Measurements from ENCODE around the gene FOXM1.

The FOXM1 gene

GRCh38 chr12:2923057-2923456 is 46.1 kb upstream of the FOXM1 start:
- ATAC-seq: no peak
- TF ChIP-seq PPARA (CRISPR knock-in tag; IDR thresholded peaks at IDR 0.05; ENCODE audit: borderline replicate concordance): no peak
- no peak for TF ChIP-seq GLIS3 (CRISPR knock-in tag; IDR thresholded peaks at IDR 0.05)
- no peak for TF ChIP-seq BACH2 (CRISPR knock-in tag; IDR thresholded peaks at IDR 0.05; ENCODE audit: borderline replicate concordance)
- TF ChIP-seq ZNF70 (CRISPR knock-in tag; IDR thresholded peaks at IDR 0.05): no peak
- TF ChIP-seq, protein P1, sequence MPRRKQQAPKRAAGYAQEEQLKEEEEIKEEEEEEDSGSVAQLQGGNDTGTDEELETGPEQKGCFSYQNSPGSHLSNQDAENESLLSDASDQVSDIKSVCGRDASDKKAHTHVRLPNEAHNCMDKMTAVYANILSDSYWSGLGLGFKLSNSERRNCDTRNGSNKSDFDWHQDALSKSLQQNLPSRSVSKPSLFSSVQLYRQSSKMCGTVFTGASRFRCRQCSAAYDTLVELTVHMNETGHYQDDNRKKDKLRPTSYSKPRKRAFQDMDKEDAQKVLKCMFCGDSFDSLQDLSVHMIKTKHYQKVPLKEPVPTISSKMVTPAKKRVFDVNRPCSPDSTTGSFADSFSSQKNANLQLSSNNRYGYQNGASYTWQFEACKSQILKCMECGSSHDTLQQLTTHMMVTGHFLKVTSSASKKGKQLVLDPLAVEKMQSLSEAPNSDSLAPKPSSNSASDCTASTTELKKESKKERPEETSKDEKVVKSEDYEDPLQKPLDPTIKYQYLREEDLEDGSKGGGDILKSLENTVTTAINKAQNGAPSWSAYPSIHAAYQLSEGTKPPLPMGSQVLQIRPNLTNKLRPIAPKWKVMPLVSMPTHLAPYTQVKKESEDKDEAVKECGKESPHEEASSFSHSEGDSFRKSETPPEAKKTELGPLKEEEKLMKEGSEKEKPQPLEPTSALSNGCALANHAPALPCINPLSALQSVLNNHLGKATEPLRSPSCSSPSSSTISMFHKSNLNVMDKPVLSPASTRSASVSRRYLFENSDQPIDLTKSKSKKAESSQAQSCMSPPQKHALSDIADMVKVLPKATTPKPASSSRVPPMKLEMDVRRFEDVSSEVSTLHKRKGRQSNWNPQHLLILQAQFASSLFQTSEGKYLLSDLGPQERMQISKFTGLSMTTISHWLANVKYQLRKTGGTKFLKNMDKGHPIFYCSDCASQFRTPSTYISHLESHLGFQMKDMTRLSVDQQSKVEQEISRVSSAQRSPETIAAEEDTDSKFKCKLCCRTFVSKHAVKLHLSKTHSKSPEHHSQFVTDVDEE (CRISPR knock-in tag; IDR thresholded peaks at IDR 0.05): no peak
- no peak for TF ChIP-seq CSDC2 (CRISPR knock-in tag; IDR thresholded peaks at IDR 0.05)

DNA sequence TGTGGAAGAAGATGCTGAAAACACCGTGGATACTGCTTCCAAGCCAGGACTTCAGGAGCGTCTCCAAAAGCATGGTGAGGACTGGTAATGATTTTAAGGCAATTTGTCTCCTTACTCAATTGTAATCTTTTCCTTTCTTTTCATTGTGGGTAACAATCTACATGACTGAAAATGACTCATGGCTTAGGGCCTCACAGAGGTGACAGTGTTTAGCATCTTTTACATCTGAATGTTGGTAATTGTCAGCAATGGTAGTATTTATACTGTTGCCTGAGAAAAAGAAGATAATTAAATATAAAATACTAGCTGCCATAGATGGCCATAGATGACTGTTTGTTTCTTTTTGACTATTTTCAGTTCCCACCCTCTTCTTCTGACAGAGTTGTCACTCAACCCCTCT is 45.4 kb upstream of the FOXM1 start:
- TF ChIP-seq, protein P1 (CRISPR knock-in tag; IDR thresholded peaks at IDR 0.05): no peak
- no peak for TF ChIP-seq ZC3H10 (CRISPR knock-in tag; IDR thresholded peaks at IDR 0.05)
- TF ChIP-seq ZFP30 (CRISPR knock-in tag; IDR thresholded peaks at IDR 0.05): no peak
- TF ChIP-seq RARB (CRISPR knock-in tag; IDR thresholded peaks at IDR 0.05): no peak
- TF ChIP-seq ZNF70 (CRISPR knock-in tag; IDR thresholded peaks at IDR 0.05): no peak
- TF ChIP-seq ZNF565 (CRISPR knock-in tag; conservative IDR thresholded peaks at IDR 0.05; ENCODE audit: low read depth): no peak
- TF ChIP-seq ZNF8 (CRISPR knock-in tag; IDR thresholded peaks at IDR 0.05): no peak
- TF ChIP-seq ISL1 (CRISPR knock-in tag; IDR thresholded peaks at IDR 0.05): no peak
- TF ChIP-seq ARNTL (CRISPR knock-in tag; IDR thresholded peaks at IDR 0.05; ENCODE audit: borderline replicate concordance, low read depth): no peak
- TF ChIP-seq, protein P2, sequence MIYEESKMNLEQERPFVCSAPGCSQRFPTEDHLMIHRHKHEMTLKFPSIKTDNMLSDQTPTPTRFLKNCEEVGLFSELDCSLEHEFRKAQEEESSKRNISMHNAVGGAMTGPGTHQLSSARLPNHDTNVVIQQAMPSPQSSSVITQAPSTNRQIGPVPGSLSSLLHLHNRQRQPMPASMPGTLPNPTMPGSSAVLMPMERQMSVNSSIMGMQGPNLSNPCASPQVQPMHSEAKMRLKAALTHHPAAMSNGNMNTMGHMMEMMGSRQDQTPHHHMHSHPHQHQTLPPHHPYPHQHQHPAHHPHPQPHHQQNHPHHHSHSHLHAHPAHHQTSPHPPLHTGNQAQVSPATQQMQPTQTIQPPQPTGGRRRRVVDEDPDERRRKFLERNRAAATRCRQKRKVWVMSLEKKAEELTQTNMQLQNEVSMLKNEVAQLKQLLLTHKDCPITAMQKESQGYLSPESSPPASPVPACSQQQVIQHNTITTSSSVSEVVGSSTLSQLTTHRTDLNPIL (CRISPR knock-in tag; IDR thresholded peaks at IDR 0.05; ENCODE audit: low read depth): no peak
- TF ChIP-seq CSRNP3 (CRISPR knock-in tag; IDR thresholded peaks at IDR 0.05): no peak
- no peak for TF ChIP-seq ZFP3 (CRISPR knock-in tag; IDR thresholded peaks at IDR 0.05)
- TF ChIP-seq ESRRG (CRISPR knock-in tag; IDR thresholded peaks at IDR 0.05): no peak
- ATAC-seq: no peak

GRCh38 chr12:2919249-2919648 is 42.3 kb upstream of the FOXM1 start:
- no peak for ATAC-seq
- TF ChIP-seq ZFP30 (CRISPR knock-in tag; IDR thresholded peaks at IDR 0.05): no peak
- no peak for TF ChIP-seq PPARA (CRISPR knock-in tag; IDR thresholded peaks at IDR 0.05; ENCODE audit: borderline replicate concordance)
- no peak for TF ChIP-seq ZNF565 (CRISPR knock-in tag; conservative IDR thresholded peaks at IDR 0.05; ENCODE audit: low read depth)
- TF ChIP-seq ARNTL (CRISPR knock-in tag; IDR thresholded peaks at IDR 0.05; ENCODE audit: borderline replicate concordance, low read depth): no peak
- no peak for TF ChIP-seq SNAI2 (CRISPR knock-in tag; IDR thresholded peaks at IDR 0.05)
- no peak for TF ChIP-seq RARB (CRISPR knock-in tag; IDR thresholded peaks at IDR 0.05)
- TF ChIP-seq ESRRG (CRISPR knock-in tag; IDR thresholded peaks at IDR 0.05): no peak
- TF ChIP-seq ZFP3 (CRISPR knock-in tag; IDR thresholded peaks at IDR 0.05): no peak
- TF ChIP-seq ZNF70 (CRISPR knock-in tag; IDR thresholded peaks at IDR 0.05): no peak
- no peak for TF ChIP-seq GLIS3 (CRISPR knock-in tag; IDR thresholded peaks at IDR 0.05)
- TF ChIP-seq, protein P1 (CRISPR knock-in tag; IDR thresholded peaks at IDR 0.05): no peak
- TF ChIP-seq OSR1 (CRISPR knock-in tag; IDR thresholded peaks at IDR 0.05): no peak
- TF ChIP-seq, protein P2 (CRISPR knock-in tag; IDR thresholded peaks at IDR 0.05; ENCODE audit: low read depth): no peak
- TF ChIP-seq PATZ1 (CRISPR knock-in tag; IDR thresholded peaks at IDR 0.05; ENCODE audit: borderline replicate concordance): no peak
- TF ChIP-seq TCF4 (CRISPR knock-in tag; IDR thresholded peaks at IDR 0.05; ENCODE audit: borderline replicate concordance): no peak

All from SK-N-SH treated with all-trans-retinoic acid at 6 μM for 48 hours (cell line).